CD4-positive, alpha-beta T cell (primary cell): Measurements from ENCODE around the gene HMMR. TPM values are rescaled to one million over a fixed set of nuclear protein-coding genes. Genes with fewer than 3 reads are reported as not detected.

ENCODE experiments used
- ATAC-seq: fragments of 200-7000 bp; cut with Tn5 transposase; one replicate; pipeline ENCODE4 v1.10.0; 2022; ENCODE audit warnings: mild to moderate bottlenecking; ENCODE audit not compliant: poor library complexity
- CTCF ChIA-PET: fragments of 350-600 bp; sonication (Branson Sonifier 250); formaldehyde crosslinking; loops from one replicate; lab custom pipeline; 2021; ENCODE audit warnings: antibody characterized with exemption, inconsistent platforms; lab: Charles Lee
- POLR2A ChIA-PET: fragments of 350-600 bp; sonication (Branson Sonifier 250); formaldehyde crosslinking; loops from one replicate; lab custom pipeline; 2021; ENCODE audit warnings: antibody characterized with exemption, inconsistent platforms; lab: Charles Lee
- DNase-seq, 14 experiments: peaks; one replicate each; pipeline ENCODE4 v3.0.0-alpha.2; 2013 to 2020; ENCODE audit warnings: mixed read lengths in 2 of 14
- H3K27ac ChIP-seq, 2 donors: one replicate each; pipeline versions ENCODE4 v1.5.1 to v1.7.0; 2013; ENCODE audit warnings: low read length in 2 of 2, low read depth in 1 of 2, mild to moderate bottlenecking in 1 of 2
- H3K27me3 ChIP-seq, 2 experiments: 1 replicate in 1 of 2; 2 replicates in 1 of 2; pipeline versions ENCODE4 v1.6.1 to v1.7.0; 2013; ENCODE audit warnings: low read length in 2 of 2, control low read depth in 1 of 2, mild to moderate bottlenecking in 1 of 2, moderate library complexity in 1 of 2; ENCODE audit not compliant: insufficient read depth in 2 of 2, control insufficient read depth in 1 of 2
- H3K36me3 ChIP-seq: one replicate; pipeline ENCODE4 v1.6.1; 2013; ENCODE audit warnings: low read length, control low read depth; ENCODE audit not compliant: insufficient read depth
- H3K4me1 ChIP-seq: one replicate; pipeline ENCODE4 v1.6.1; 2013; ENCODE audit warnings: low read length, control low read depth; ENCODE audit not compliant: insufficient read depth
- H3K4me3 ChIP-seq: one replicate; pipeline ENCODE4 v1.5.1; 2013; ENCODE audit warnings: mild to moderate bottlenecking, low read length, moderate library complexity
- H3K9me3 ChIP-seq, 2 experiments: 1 replicate in 1 of 2; 2 replicates in 1 of 2; pipeline versions ENCODE4 v1.6.1 to v1.7.0; 2013; ENCODE audit warnings: low read length in 2 of 2, mild to moderate bottlenecking in 2 of 2, control low read depth in 1 of 2, moderate library complexity in 1 of 2; ENCODE audit not compliant: control insufficient read depth in 1 of 2, insufficient read depth in 1 of 2
- H3K27ac Mint-ChIP-seq: one replicate; pipeline ENCODE4 v1.8.0; 2020; ENCODE audit warnings: mixed read lengths
- H3K27me3 Mint-ChIP-seq: one replicate; pipeline ENCODE4 v1.8.0; 2021; ENCODE audit warnings: mixed read lengths
- H3K36me3 Mint-ChIP-seq: one replicate; pipeline ENCODE4 v1.8.0; 2021; ENCODE audit warnings: low read depth, mixed read lengths
- H3K4me1 Mint-ChIP-seq: one replicate; pipeline ENCODE4 v1.8.0; 2021; ENCODE audit warnings: low read depth, mixed read lengths
- H3K4me3 Mint-ChIP-seq: one replicate; pipeline ENCODE4 v1.8.0; 2020; ENCODE audit warnings: mild to moderate bottlenecking, mixed read lengths
- H3K9me3 Mint-ChIP-seq: one replicate; pipeline ENCODE4 v1.8.0; 2020; ENCODE audit warnings: mixed read lengths
- intact Hi-C, 2 experiments: fragments of 100-400 bp; cut with DNase I in 1 of 2; cut with micrococcal nuclease in 1 of 2; formaldehyde crosslinking; loops; one replicate each; pipeline versions ENCODE4 v1.15.1 to v1.9.0; 2023 to 2025; cut with DNase I, micrococcal nuclease
- total RNA-seq, 174 experiments: library from RNA in 2 of 174; stranded (reverse) in 2 of 174; gene quantifications; one replicate each; pipeline ENCODE4 v1.2.3 and lab custom pipeline; 2021 to 2026
- TF ChIP-seq, protein P1 (sequence below): fragments of 200-600 bp; IDR thresholded peaks from one replicate; pipeline ENCODE4 v1.8.0; 2022; ENCODE audit warnings: antibody characterized with exemption, mild to moderate bottlenecking

Gene HMMR
- total RNA-seq, 2 experiments from 2014 or later = 0.42 to 0.74 TPM

GRCh38 chr5:163506095-163506457 is 45.6 kb downstream of the HMMR start:
- Mint-ChIP-seq H3K9me3 (no peaks in the 10 kb centered on the region), H3K27me3 (no peaks in the 10 kb centered on the region), H3K4me1 (peaks cover 63% of the 10 kb centered on the region), H3K27ac (peak overlapping the region; percentile 99), H3K36me3 (peaks cover 44% of the 10 kb centered on the region), H3K4me3 (peak overlapping the region; percentile 98)
- Histone ChIP-seq H3K4me1 (peaks cover 24% of the 10 kb centered on the region), H3K27ac (peak overlapping the region; percentile 92 to 93), H3K9me3 (no peaks in the 10 kb centered on the region), H3K27me3 (no peaks in the 10 kb centered on the region), H3K4me3 (peak overlapping the region; percentile 78), H3K36me3 (no peaks in the 10 kb centered on the region)
- TF ChIP-seq, protein P1, sequence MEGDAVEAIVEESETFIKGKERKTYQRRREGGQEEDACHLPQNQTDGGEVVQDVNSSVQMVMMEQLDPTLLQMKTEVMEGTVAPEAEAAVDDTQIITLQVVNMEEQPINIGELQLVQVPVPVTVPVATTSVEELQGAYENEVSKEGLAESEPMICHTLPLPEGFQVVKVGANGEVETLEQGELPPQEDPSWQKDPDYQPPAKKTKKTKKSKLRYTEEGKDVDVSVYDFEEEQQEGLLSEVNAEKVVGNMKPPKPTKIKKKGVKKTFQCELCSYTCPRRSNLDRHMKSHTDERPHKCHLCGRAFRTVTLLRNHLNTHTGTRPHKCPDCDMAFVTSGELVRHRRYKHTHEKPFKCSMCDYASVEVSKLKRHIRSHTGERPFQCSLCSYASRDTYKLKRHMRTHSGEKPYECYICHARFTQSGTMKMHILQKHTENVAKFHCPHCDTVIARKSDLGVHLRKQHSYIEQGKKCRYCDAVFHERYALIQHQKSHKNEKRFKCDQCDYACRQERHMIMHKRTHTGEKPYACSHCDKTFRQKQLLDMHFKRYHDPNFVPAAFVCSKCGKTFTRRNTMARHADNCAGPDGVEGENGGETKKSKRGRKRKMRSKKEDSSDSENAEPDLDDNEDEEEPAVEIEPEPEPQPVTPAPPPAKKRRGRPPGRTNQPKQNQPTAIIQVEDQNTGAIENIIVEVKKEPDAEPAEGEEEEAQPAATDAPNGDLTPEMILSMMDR = peak; percentile 22
- ChIA-PET CTCF (interaction anchor here (0.7 to 1.9 kb wide), 5 partner anchors 44 to 97 kb away, joined by 3 to 8 read pairs (median 4); partner anchors contain the start of genes HMMR and NUDCD2), POLR2A (interaction anchor here (0.6 to 11.3 kb wide), 15 partner anchors 8 to 68 kb away, joined by 3 to 343 read pairs (median 5); partner anchors contain the start of genes CCNG1, HMMR and NUDCD2)
- peak; percentile 10 for ATAC-seq
- intact Hi-C loops = no loop called here
- DNase-seq = peak in 2 of 14 experiments; percentile 13 to 20

DNA sequence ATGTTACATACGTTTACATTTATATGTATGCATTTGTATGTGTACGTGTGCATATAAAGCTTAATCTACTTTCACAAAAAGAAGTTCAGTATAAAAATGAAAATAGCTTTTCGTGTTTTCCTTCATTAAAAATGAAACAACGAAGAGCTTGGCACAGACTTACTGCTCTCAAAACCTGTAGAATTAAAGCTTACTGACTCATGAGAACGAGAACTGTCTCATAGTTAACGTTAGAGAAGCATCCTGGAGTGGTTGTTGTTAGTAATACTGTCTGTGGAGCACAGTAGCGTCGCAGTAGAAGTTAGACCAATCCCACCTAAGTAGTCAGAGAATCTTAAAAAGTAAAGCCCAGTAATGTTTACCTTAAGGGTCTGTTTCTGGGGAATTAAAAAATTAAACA is 46.3 kb downstream of the HMMR start:
- intact Hi-C loops = no loop called here
- Histone ChIP-seq H3K4me1 (peaks cover 31% of the 10 kb centered on the region), H3K27me3 (no peaks in the 10 kb centered on the region), H3K27ac (peak overlapping the region; percentile 92 to 93), H3K4me3 (peak overlapping the region; percentile 78), H3K36me3 (peaks cover 1% of the 10 kb centered on the region), H3K9me3 (no peaks in the 10 kb centered on the region)
- Mint-ChIP-seq H3K9me3 (no peaks in the 10 kb centered on the region), H3K4me1 (peaks cover 64% of the 10 kb centered on the region), H3K36me3 (peaks cover 46% of the 10 kb centered on the region), H3K27me3 (no peaks in the 10 kb centered on the region), H3K4me3 (peak overlapping the region; percentile 98), H3K27ac (peak overlapping the region; percentile 99)
- CTCF ChIA-PET = no interaction called here
- ATAC-seq (peak; percentile 16), DNase-seq (peak in 5 of 14 experiments; percentile 8 to 48 (median 34))
- TF ChIP-seq, protein P1 = no peak
- POLR2A ChIA-PET = interaction anchor here (1.0 to 11.3 kb wide), 3 partner anchors 20 to 47 kb away, joined by 3 to 343 read pairs (median 24); partner anchors contain the start of genes HMMR and NUDCD2

GRCh38 chr5:163508753-163509152 is 48.3 kb downstream of the HMMR start:
- Mint-ChIP-seq H3K4me3 (peak overlapping the region; percentile 98), H3K4me1 (peaks cover 70% of the 10 kb centered on the region), H3K27me3 (no peaks in the 10 kb centered on the region), H3K36me3 (peaks cover 66% of the 10 kb centered on the region), H3K9me3 (no peaks in the 10 kb centered on the region), H3K27ac (peak overlapping the region; percentile 99)
- DNase-seq (no peak), ATAC-seq (no peak)
- H3K36me3 ChIP-seq = peaks cover 22% of the 10 kb centered on the region
- ChIA-PET POLR2A (interaction anchor here (0.9 to 11.3 kb wide), 3 partner anchors 25 to 49 kb away, joined by 3 to 343 read pairs (median 3); partner anchors contain the start of genes HMMR and NUDCD2), CTCF (interaction anchor here (0.8 to 1.7 kb wide), 4 partner anchors 18 to 100 kb away, joined by 3 to 5 read pairs (median 4); partner anchors contain the start of genes HMMR and NUDCD2)
- H3K27ac ChIP-seq = peak overlapping the region; percentile 92 to 93
- intact Hi-C loops = no loop called here
- no peaks in the 10 kb centered on the region for H3K27me3 ChIP-seq
- no peaks in the 10 kb centered on the region for H3K9me3 ChIP-seq
- TF ChIP-seq, protein P1 = no peak
- H3K4me1 ChIP-seq = peaks cover 34% of the 10 kb centered on the region
- H3K4me3 ChIP-seq = peak overlapping the region; percentile 78
